Stimulated activated CD8-positive, alpha-beta memory T cell treated with anti-CD3 and anti-CD28 coated beads, Interleukin-15, amount 100 ng/mL, for 4 hours (primary cell): Measurements from ENCODE around the gene SPOUT1.

ENCODE experiments used
- DNase-seq, 2 donors: peaks; one replicate each; pipeline ENCODE4 v3.0.0-alpha.2; 2020; ENCODE audit warnings: low read depth in 2 of 2

Gene SPOUT1

DNA sequence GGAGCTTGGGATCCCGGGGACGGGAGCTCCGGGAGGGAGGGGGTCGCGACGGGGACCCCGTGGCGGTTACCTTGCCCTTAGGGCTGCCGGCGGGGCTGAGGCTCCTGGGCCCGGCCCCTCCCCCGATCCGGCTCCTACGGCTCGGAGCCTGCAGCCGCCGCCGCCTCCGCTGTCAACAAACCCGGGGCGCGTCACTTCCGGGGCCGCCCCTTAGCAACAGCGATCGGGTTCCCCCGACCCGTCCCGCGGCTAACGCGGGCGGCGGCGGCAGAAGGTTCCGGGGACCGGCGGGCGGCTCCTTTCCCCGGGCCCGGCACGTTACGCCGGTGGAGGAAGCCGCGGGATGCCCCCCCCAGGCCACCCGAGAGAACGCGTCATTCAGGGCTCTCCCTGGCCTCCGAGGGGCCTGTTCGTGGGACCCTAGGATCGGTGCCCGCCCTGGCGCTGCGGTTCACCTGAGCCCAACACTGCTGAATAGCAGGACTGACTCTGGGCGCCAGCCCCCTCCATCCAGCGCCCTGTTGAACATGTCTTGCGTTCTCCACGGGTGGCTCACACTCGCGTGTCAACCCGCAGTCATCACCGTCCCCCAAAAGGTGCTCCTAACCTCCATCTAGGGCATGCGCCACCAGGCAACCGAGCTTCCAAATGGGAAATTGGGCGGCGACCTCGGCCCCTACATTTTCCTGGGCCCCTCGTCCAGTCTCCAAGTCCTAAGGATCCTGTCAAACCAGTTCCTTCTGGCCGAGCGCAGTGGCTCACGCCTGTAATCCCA lies 57.7 kb downstream of the SPOUT1 start, which contains the start of gene ZER1:
Gene ZER1, minus strand, starts transcription at position 183 of the 775 bp plus-strand sequence. CDS start 16,362 bp downstream, outside the sequence.
- peak; percentile 82 to 86 for DNase-seq

DNA sequence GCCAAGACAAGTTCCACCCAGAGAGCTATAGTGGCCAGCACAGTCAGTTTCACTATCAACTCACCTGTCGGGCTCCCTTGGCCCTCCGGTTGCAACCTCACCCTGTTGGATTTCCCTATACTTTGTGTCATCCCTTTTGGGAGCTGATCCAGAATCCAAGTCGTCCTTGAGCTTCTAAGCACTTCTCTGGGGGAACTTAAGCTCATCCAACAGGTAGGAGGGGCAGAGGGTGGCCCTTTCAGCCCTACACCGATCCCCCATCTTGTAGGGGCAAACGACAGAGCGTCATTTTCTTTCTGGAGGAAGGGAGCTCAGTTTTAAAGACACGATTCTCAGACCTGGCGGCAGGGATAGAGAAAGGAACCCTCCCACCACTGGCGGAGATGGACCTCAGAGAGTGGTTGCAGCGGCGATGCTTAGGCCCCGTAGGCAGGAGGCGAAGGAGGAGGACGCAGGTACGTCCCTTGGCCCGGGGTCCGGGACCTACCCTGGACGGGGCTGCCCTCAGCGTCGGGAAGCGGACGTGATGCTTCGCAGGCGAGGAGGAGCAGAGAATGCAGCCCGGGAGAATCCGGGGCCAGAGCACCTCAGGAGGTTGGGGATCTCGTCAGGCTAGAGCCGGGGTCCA lies 58.4 kb downstream of the SPOUT1 start:
- no peak for DNase-seq

- DNase-seq, result no peak
These were observed 59.1 kb downstream of the SPOUT1 start for GRCh38 chr9:128770286-128771030.
